Right cardiac atrium (tissue), 5 donors: ENCODE results near the gene RUVBL1. TPM values are rescaled to one million over a fixed set of nuclear protein-coding genes. Genes with fewer than 3 reads are reported as not detected.

Experiments
- polyA plus RNA-seq: library from polyadenylated mRNA; stranded (reverse); fragments of 200-250 nt; gene quantifications from one replicate; pipeline ENCODE4 v1.2.3, GENCODE V29; 2013
- total RNA-seq, 4 donors: library from RNA; stranded (reverse); fragmentation: NEBNext Ultra II Directional; extraction: Animal tissue kit (Norgen Biotek cat#: 25700); gene quantifications; one replicate each; pipeline ENCODE4 v1.2.1, GENCODE V29; 2021
- donor health status: healthy with polysubstance abuse.
- donor health status: DM: no; HTN: yes; CAD: no.
- donor health status: DM: no; HTN: no; CAD: no.
- donor health status: DM: no; HTN: yes; CAD: no; lungs with severe emphysema.
- donor health status: DM: yes; HTN: yes; CAD: no.

The RUVBL1 gene
- total and polyA plus RNA-seq, 5 donors, result 20.9 to 28.9 (median 26.8) TPM

Other genes with a start within 250 kb of the RUVBL1 start
- gene KBTBD12, start 208.6 kb downstream of the RUVBL1 start, total RNA-seq, result 1 to 10 TPM; 3.8 to 8.1 (median 5.9) TPM
- 4.3 TPM for gene KBTBD12, start 208.6 kb downstream of the RUVBL1 start, polyA plus RNA-seq
- 100 to 1,000 TPM in 1 of 4 donors, 10 to 100 TPM in 3; 64.0 to 129 (median 83.9) TPM for gene SEC61A1, start 71.4 kb downstream of the RUVBL1 start, total RNA-seq
- 52.5 TPM for gene SEC61A1, start 71.4 kb downstream of the RUVBL1 start, polyA plus RNA-seq
- gene EEFSEC, start 29.7 kb upstream of the RUVBL1 start, total RNA-seq, result 10 to 100 TPM; 14.7 to 17.6 (median 16.2) TPM
- gene EEFSEC, start 29.7 kb upstream of the RUVBL1 start, polyA plus RNA-seq, result 15.0 TPM